ENCODE results near the gene TERB2. TPM values are rescaled to one million over a fixed set of nuclear protein-coding genes. Genes with fewer than 3 reads are reported as not detected.
"Not testable (repeated sequence)": the region's sequence is repeated elsewhere in the genome, so short reads cannot be mapped to it uniquely, and the experiment has no call there.

TERB2 gene
- total RNA-seq, 2 donors from 2014 or later = not detected

- H3K36me3 ChIP-seq (replicated peaks in 1 of 2; ENCODE audit: insufficient read depth in 1 of 2, low read depth in 2 of 2); ATAC-seq; intact Hi-C loops (cut with DNase I); H3K27me3 ChIP-seq; H3K27ac ChIP-seq; H3K4me1 ChIP-seq; DNase-seq; H3K4me3 ChIP-seq; H3K9me3 ChIP-seq: not testable (repeated sequence)
- WGBS, 2 donors = 89 to 94% methylated on average over 4 of the region's 5 CpGs
Observed at GRCh38 chr15:44988870-44989219, 32.4 kb downstream of the TERB2 start.

GRCh38 chr15:44997632-44998031, 41.1 kb downstream of the TERB2 start:
- H3K4me3 ChIP-seq; intact Hi-C loops (cut with DNase I); H3K4me1 ChIP-seq; ATAC-seq; H3K27me3 ChIP-seq; H3K27ac ChIP-seq; H3K36me3 ChIP-seq (replicated peaks in 1 of 2; ENCODE audit: insufficient read depth in 1 of 2, low read depth in 2 of 2); DNase-seq; H3K9me3 ChIP-seq: not testable (repeated sequence)
- 57 to 58% methylated on average over 3 of the region's 3 CpGs for WGBS, 2 donors

- no peak for ATAC-seq
- WGBS, 2 donors = 69 to 81% methylated on average over 2 of the region's 2 CpGs
- no peaks in the 10 kb centered on the region for H3K4me1 ChIP-seq
- H3K36me3 ChIP-seq (replicated peaks in 1 of 2; ENCODE audit: insufficient read depth in 1 of 2, low read depth in 2 of 2) = no peaks in the 10 kb centered on the region
- no peaks in the 10 kb centered on the region for H3K9me3 ChIP-seq
- H3K4me3 ChIP-seq = no peak overlapping the region
- no peaks in the 10 kb centered on the region for H3K27me3 ChIP-seq
- no peak overlapping the region for H3K27ac ChIP-seq
- no peak for DNase-seq
- intact Hi-C loops (cut with DNase I) = no loop called here
- TF ChIP-seq POLR2A (IDR thresholded peaks at IDR 0.05) = no peak
- TF ChIP-seq CTCF (IDR thresholded peaks at IDR 0.05) = no peak
Observed at GRCh38 chr15:44999105-44999504, 42.6 kb downstream of the TERB2 start.

GRCh38 chr15:45001180-45001579, 44.7 kb downstream of the TERB2 start:
- ATAC-seq; H3K9me3 ChIP-seq; H3K4me1 ChIP-seq; H3K4me3 ChIP-seq; intact Hi-C loops (cut with DNase I); H3K36me3 ChIP-seq (replicated peaks in 1 of 2; ENCODE audit: insufficient read depth in 1 of 2, low read depth in 2 of 2); H3K27ac ChIP-seq; DNase-seq; H3K27me3 ChIP-seq: not testable (repeated sequence)
- WGBS, 2 donors = 7 to 26% methylated on average over 1 of the region's 1 CpG

- DNase-seq; ATAC-seq; H3K4me3 ChIP-seq; H3K4me1 ChIP-seq; H3K27ac ChIP-seq; intact Hi-C loops (cut with DNase I); H3K27me3 ChIP-seq; H3K36me3 ChIP-seq (replicated peaks in 1 of 2; ENCODE audit: insufficient read depth in 1 of 2, low read depth in 2 of 2); H3K9me3 ChIP-seq: not testable (repeated sequence)
- WGBS, 2 donors = 66 to 73% methylated on average over 2 of the region's 2 CpGs
Observed at GRCh38 chr15:45003731-45004410, 47.4 kb downstream of the TERB2 start.

- DNase-seq; H3K4me3 ChIP-seq; H3K27me3 ChIP-seq; H3K4me1 ChIP-seq; intact Hi-C loops (cut with DNase I); ATAC-seq; H3K9me3 ChIP-seq; H3K36me3 ChIP-seq (replicated peaks in 1 of 2; ENCODE audit: insufficient read depth in 1 of 2, low read depth in 2 of 2); H3K27ac ChIP-seq: not testable (repeated sequence)
- 84 to 87% methylated on average over 4 to 5 of the region's 5 CpGs for WGBS, 2 donors
Observed at GRCh38 chr15:45004590-45005175, 48.2 kb downstream of the TERB2 start.

- intact Hi-C loops (cut with DNase I) = no loop called here
- Histone ChIP-seq H3K4me1 (no peaks in the 10 kb centered on the region), H3K27ac (no peak overlapping the region), H3K9me3 (no peaks in the 10 kb centered on the region), H3K4me3 (no peak overlapping the region), H3K27me3 (no peaks in the 10 kb centered on the region), H3K36me3 (replicated peaks in 1 of 2; ENCODE audit: insufficient read depth in 1 of 2, low read depth in 2 of 2) (no peaks in the 10 kb centered on the region)
- WGBS, 2 donors = 61 to 64% methylated on average over 2 of the region's 2 CpGs
- TF ChIP-seq POLR2A (IDR thresholded peaks at IDR 0.05) (no peak), CTCF (IDR thresholded peaks at IDR 0.05) (no peak)
- ATAC-seq = no peak
- no peak for DNase-seq
Observed at GRCh38 chr15:45009046-45009445, 52.6 kb downstream of the TERB2 start.

- intact Hi-C loops (cut with DNase I); H3K36me3 ChIP-seq (replicated peaks in 1 of 2; ENCODE audit: insufficient read depth in 1 of 2, low read depth in 2 of 2); ATAC-seq; H3K27me3 ChIP-seq; H3K27ac ChIP-seq; H3K4me3 ChIP-seq; H3K9me3 ChIP-seq; H3K4me1 ChIP-seq; DNase-seq: not testable (repeated sequence)
- WGBS, 2 donors = 85% methylated on average over 1 of the region's 1 CpG
Observed at GRCh38 chr15:45015114-45015513, 58.6 kb downstream of the TERB2 start.

GRCh38 chr15:45020222-45020900, 63.9 kb downstream of the TERB2 start:
- intact Hi-C loops (cut with DNase I) = loop anchor here (10.0 kb wide), 1 partner anchor 166 kb away; no protein-coding TSS in a partner anchor
- H3K4me1 ChIP-seq = peaks cover 33% of the 10 kb centered on the region
- H3K27ac ChIP-seq; DNase-seq; ATAC-seq; H3K36me3 ChIP-seq (replicated peaks in 1 of 2; ENCODE audit: insufficient read depth in 1 of 2, low read depth in 2 of 2); H3K4me3 ChIP-seq; H3K9me3 ChIP-seq; H3K27me3 ChIP-seq: not testable (repeated sequence)
- WGBS, 2 donors = 66 to 75% methylated on average over 6 to 9 of the region's 9 CpGs

- ATAC-seq; H3K36me3 ChIP-seq (replicated peaks in 1 of 2; ENCODE audit: insufficient read depth in 1 of 2, low read depth in 2 of 2); DNase-seq; H3K27ac ChIP-seq; H3K9me3 ChIP-seq; H3K27me3 ChIP-seq; H3K4me3 ChIP-seq: not testable (repeated sequence)
- intact Hi-C loops (cut with DNase I) = loop anchor here (10.0 kb wide), 1 partner anchor 166 kb away; no protein-coding TSS in a partner anchor
- 90 to 92% methylated on average over 8 to 9 of the region's 9 CpGs for WGBS, 2 donors
- H3K4me1 ChIP-seq = peaks cover 33% of the 10 kb centered on the region
Observed at GRCh38 chr15:45020901-45021259, 64.4 kb downstream of the TERB2 start.
